Esophagus muscularis mucosa (tissue), 3 donors: ENCODE measurements around the gene NOBOX.

Source experiments
- POLR2AphosphoS5 ChIP-seq, 2 donors: sonication (generic); formaldehyde crosslinking; IDR thresholded peaks; one replicate each; pipeline ENCODE4 v1.6.1; 2017; ENCODE audit warnings: antibody characterized with exemption in 2 of 2
- TF ChIP-seq, protein P1 (sequence below), 3 experiments: fragments of 200-600 bp in 2 of 3; fragments of 450-650 bp in 1 of 3; sonication (generic) in 2 of 3; IDR thresholded peaks; one replicate each; pipeline ENCODE4 v1.5.1; 2017 to 2019; ENCODE audit warnings: antibody characterized with exemption in 3 of 3, mild to moderate bottlenecking in 2 of 3, moderate library complexity in 1 of 3

DNA sequence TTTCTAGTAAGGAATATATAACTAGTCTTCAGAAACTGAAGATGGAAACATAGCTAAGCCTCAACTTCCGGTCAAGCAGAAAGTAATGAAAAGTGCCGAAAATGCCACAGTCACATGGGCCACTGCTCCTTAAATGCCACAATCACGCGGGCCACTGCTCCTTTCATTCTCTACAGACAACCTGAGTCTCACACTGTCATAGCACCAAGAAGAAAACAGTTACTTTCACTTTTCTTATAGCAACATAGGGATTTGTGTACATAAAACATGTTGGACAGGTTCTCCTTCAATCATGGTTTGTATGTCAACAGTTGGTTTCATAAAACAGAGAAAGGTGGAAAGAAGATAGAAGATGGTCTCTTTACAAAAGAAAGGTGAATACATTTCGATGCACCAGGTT lies 48.6 kb upstream of the NOBOX start:
- TF ChIP-seq, protein P1, sequence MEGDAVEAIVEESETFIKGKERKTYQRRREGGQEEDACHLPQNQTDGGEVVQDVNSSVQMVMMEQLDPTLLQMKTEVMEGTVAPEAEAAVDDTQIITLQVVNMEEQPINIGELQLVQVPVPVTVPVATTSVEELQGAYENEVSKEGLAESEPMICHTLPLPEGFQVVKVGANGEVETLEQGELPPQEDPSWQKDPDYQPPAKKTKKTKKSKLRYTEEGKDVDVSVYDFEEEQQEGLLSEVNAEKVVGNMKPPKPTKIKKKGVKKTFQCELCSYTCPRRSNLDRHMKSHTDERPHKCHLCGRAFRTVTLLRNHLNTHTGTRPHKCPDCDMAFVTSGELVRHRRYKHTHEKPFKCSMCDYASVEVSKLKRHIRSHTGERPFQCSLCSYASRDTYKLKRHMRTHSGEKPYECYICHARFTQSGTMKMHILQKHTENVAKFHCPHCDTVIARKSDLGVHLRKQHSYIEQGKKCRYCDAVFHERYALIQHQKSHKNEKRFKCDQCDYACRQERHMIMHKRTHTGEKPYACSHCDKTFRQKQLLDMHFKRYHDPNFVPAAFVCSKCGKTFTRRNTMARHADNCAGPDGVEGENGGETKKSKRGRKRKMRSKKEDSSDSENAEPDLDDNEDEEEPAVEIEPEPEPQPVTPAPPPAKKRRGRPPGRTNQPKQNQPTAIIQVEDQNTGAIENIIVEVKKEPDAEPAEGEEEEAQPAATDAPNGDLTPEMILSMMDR (IDR thresholded peaks at IDR 0.05): no peak
- no peak for TF ChIP-seq POLR2AphosphoS5 (IDR thresholded peaks at IDR 0.05)
